Glutamatergic neuron (in vitro differentiated cells): ENCODE results near the gene TOGARAM1. TPM values are rescaled to one million over a fixed set of nuclear protein-coding genes. Genes with fewer than 3 reads are reported as not detected.

Source experiments
- DNase-seq: peaks from one replicate; pipeline ENCODE4 v3.0.0; 2022
- H3K27ac Mint-ChIP-seq: one replicate; pipeline ENCODE4 v1.8.0; 2020; ENCODE audit warnings: mild to moderate bottlenecking, mixed read lengths, inconsistent platforms; ENCODE audit not compliant: unreplicated experiment
- H3K27me3 Mint-ChIP-seq: one replicate; pipeline ENCODE4 v1.8.0; 2020; ENCODE audit warnings: mild to moderate bottlenecking, moderate library complexity, mixed read lengths, inconsistent platforms; ENCODE audit not compliant: unreplicated experiment
- H3K36me3 Mint-ChIP-seq: one replicate; pipeline ENCODE4 v1.8.0; 2020; ENCODE audit warnings: mild to moderate bottlenecking, mixed read lengths, inconsistent platforms; ENCODE audit not compliant: unreplicated experiment
- H3K4me1 Mint-ChIP-seq: one replicate; pipeline ENCODE4 v1.8.0; 2020; ENCODE audit warnings: mild to moderate bottlenecking, low read depth, mixed read lengths, inconsistent platforms; ENCODE audit not compliant: unreplicated experiment
- H3K4me3 Mint-ChIP-seq: one replicate; pipeline ENCODE4 v1.8.0; 2020; ENCODE audit warnings: mild to moderate bottlenecking, mixed read lengths, inconsistent platforms; ENCODE audit not compliant: unreplicated experiment
- H3K9me3 Mint-ChIP-seq: one replicate; pipeline ENCODE4 v1.8.0; 2020; ENCODE audit warnings: mild to moderate bottlenecking, moderate library complexity, mixed read lengths, inconsistent platforms; ENCODE audit not compliant: unreplicated experiment
- CTCF ChIP-seq: fragments of 200-600 bp; sonication (generic); IDR thresholded peaks from one replicate; pipeline ENCODE4 v1.5.0; 2021; ENCODE audit not compliant: partially characterized antibody, unreplicated experiment
- total RNA-seq: library from RNA; stranded (reverse); fragmentation: NEBNext Ultra II Directional; extraction: Animal tissue kit (Norgen Biotek cat#: 25700); gene quantifications from one replicate; pipeline ENCODE4 v1.2.1, GENCODE V29; 2021; ENCODE audit not compliant: unreplicated experiment

Gene TOGARAM1
- total RNA-seq, 1 donor from 2014 or later, result 16.7 TPM

- TF ChIP-seq CTCF, result no peak
- Mint-ChIP-seq H3K36me3 (no peaks in the 10 kb centered on the region), H3K9me3 (no peaks in the 10 kb centered on the region), H3K4me3 (no peak overlapping the region), H3K4me1 (no peaks in the 10 kb centered on the region), H3K27ac (no peak overlapping the region), H3K27me3 (no peaks in the 10 kb centered on the region)
- no peak for DNase-seq
These were observed 98.6 kb downstream of the TOGARAM1 start for GRCh38 chr14:45060551-45060950.

- Mint-ChIP-seq H3K4me1 (no peaks in the 10 kb centered on the region), H3K36me3 (no peaks in the 10 kb centered on the region), H3K27me3 (peaks cover 2% of the 10 kb centered on the region), H3K9me3 (no peaks in the 10 kb centered on the region), H3K4me3 (no peak overlapping the region), H3K27ac (no peak overlapping the region)
- TF ChIP-seq CTCF, result no peak
- no peak for DNase-seq
These were observed 103.5 kb downstream of the TOGARAM1 start for GRCh38 chr14:45065540-45065939.

- no peak overlapping the region for H3K4me3 Mint-ChIP-seq
- no peaks in the 10 kb centered on the region for H3K36me3 Mint-ChIP-seq
- H3K27ac Mint-ChIP-seq, result no peak overlapping the region
- no peak for DNase-seq
- no peaks in the 10 kb centered on the region for H3K9me3 Mint-ChIP-seq
- TF ChIP-seq CTCF, result no peak
- no peaks in the 10 kb centered on the region for H3K4me1 Mint-ChIP-seq
- peaks cover 2% of the 10 kb centered on the region for H3K27me3 Mint-ChIP-seq
These were observed 104.0 kb downstream of the TOGARAM1 start for GRCh38 chr14:45065956-45066355.

- H3K4me3 Mint-ChIP-seq, result no peak overlapping the region
- no peak for TF ChIP-seq CTCF
- no peaks in the 10 kb centered on the region for H3K36me3 Mint-ChIP-seq
These were observed 104.7 kb downstream of the TOGARAM1 start for GRCh38 chr14:45066667-45067066.

GRCh38 chr14:45068396-45068795, 106.4 kb downstream of the TOGARAM1 start:
- Mint-ChIP-seq H3K4me1 (no peaks in the 10 kb centered on the region), H3K4me3 (no peak overlapping the region), H3K27ac (no peak overlapping the region), H3K36me3 (no peaks in the 10 kb centered on the region), H3K27me3 (peaks cover 2% of the 10 kb centered on the region), H3K9me3 (no peaks in the 10 kb centered on the region)
- TF ChIP-seq CTCF, result no peak
- DNase-seq, result no peak

More at GRCh38 chr14:45066667-45067066, 104.7 kb downstream of the TOGARAM1 start:
- no peaks in the 10 kb centered on the region for H3K9me3 Mint-ChIP-seq
- peaks cover 2% of the 10 kb centered on the region for H3K27me3 Mint-ChIP-seq
- no peak for DNase-seq
- no peak overlapping the region for H3K27ac Mint-ChIP-seq
- no peaks in the 10 kb centered on the region for H3K4me1 Mint-ChIP-seq
